ENCODE results near the gene SLC8A2.

DNA sequence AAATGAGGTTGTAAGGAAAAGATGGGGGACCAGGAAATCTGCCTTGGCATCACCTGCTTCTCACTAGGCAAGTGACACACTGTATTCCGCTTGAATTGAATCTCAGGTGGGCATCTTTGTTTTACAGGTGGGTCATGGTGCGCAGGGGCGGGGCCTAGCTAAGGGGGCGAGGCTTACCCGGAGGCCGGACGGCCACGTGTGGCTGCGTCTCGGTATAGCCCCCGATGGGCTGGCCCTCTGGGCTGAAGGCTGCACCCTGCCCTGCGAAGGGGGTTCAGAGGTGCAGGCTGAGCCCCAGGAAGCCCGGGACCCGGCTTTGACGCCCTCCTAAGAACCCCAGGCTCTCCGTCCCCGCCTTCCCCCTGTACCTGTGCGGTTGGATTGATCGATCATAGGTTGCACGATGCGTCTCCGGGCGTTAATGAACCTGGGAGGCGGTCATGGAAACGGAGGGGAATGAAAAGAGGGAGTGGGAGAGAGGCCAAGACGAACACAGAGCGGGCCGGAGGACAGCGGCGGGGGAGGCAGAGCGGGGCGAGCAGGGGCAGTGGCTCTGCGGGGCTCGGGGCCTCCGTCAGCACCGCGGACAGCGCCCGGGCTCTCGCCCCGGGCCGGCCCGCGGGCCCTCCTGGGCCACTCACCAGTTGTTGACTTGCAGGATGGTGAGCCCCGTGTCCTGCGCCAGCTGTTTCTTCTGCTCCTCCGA lies 64.8 kb downstream of the SLC8A2 start:
- TF ChIP-seq CTCF (IDR thresholded peaks at IDR 0.05; ENCODE audit: low read length) (no peak), EZH2 (IDR thresholded peaks at IDR 0.05; ENCODE audit: borderline replicate concordance, low read length) (no peak)
